HepG2 (cell line): ENCODE data around the gene PPM1G. TPM values are rescaled to one million over a fixed set of nuclear protein-coding genes. Genes with fewer than 3 reads are reported as not detected.

Source experiments
- HMG20B ChIP-seq: conservative IDR thresholded peaks from 2 replicates; pipeline ENCODE4 v1.6.1; 2016; ENCODE audit warnings: missing genetic modification reagents, missing compliant biosample characterization
- HNRNPL ChIP-seq: fragments of 200-400 bp; formaldehyde crosslinking; IDR thresholded peaks from 2 replicates; pipeline ENCODE4 v1.6.1; 2017; ENCODE audit warnings: mild to moderate bottlenecking, low read depth, low read length
- JARID2 ChIP-seq: sonication (generic); formaldehyde crosslinking; IDR thresholded peaks from 2 replicates; pipeline ENCODE4 v1.8.1; 2023; ENCODE audit warnings: missing genetic modification reagents, inconsistent platforms; ENCODE audit not compliant: insufficient replicate concordance
- MXI1 ChIP-seq: IDR thresholded peaks from 3 replicates; pipeline ENCODE4 v1.6.1; 2012; ENCODE audit warnings: low read depth, low read length, inconsistent platforms, borderline replicate concordance
- RFX5 ChIP-seq: IDR thresholded peaks from 2 replicates; pipeline ENCODE4 v1.6.1; 2011; ENCODE audit warnings: low read depth, low read length, improper control_type of control experiment
- SMARCE1 ChIP-seq: fragments of 450-650 bp; IDR thresholded peaks from 2 replicates; pipeline ENCODE4 v1.6.1; 2017; ENCODE audit warnings: borderline replicate concordance
- SP5 ChIP-seq: IDR thresholded peaks from 2 replicates; pipeline ENCODE4 v1.6.1; 2016; ENCODE audit warnings: low read depth, borderline replicate concordance
- ZMYM3 ChIP-seq: sonication (generic); formaldehyde crosslinking; IDR thresholded peaks from 2 replicates; pipeline ENCODE4 v1.5.1; 2020; ENCODE audit warnings: mild to moderate bottlenecking, missing genetic modification reagents
- ZNF282 ChIP-seq: fragments of 450-650 bp; IDR thresholded peaks from 2 replicates; pipeline ENCODE4 v1.6.1; 2018; ENCODE audit not compliant: partially characterized antibody
- ZNF550 ChIP-seq: sonication (generic); formaldehyde crosslinking; IDR thresholded peaks from 2 replicates; pipeline ENCODE4 v1.4.0; 2020; ENCODE audit warnings: mild to moderate bottlenecking, missing genetic modification reagents, borderline replicate concordance
- ZNF605 ChIP-seq: sonication (generic); formaldehyde crosslinking; IDR thresholded peaks from 2 replicates; pipeline ENCODE4 v1.8.0; 2022; ENCODE audit warnings: mild to moderate bottlenecking, missing genetic modification reagents
- polyA plus RNA-seq, 8 experiments: library from polyadenylated mRNA; depleted of rRNA in 3 of 8; stranded (reverse) in 7 of 8; unstranded in 1 of 8; fragments of >200 nt; fragmentation: Illumina TruSeq in 4 of 8; extraction: Trizol in 4 of 8; gene quantifications; 2 replicates each; pipeline versions ENCODE4 v1.2.1 to v1.2.3, GENCODE V29; 2011 to 2016; ENCODE audit warnings: low read depth in 4 of 8, missing spikeins in 1 of 8, mixed read lengths in 1 of 8; ENCODE audit not compliant: insufficient read depth in 1 of 8
- total RNA-seq, 5 experiments: library from RNA; depleted of rRNA; stranded (reverse); fragments of >200 nt; fragmentation: Illumina TruSeq; extraction: Trizol; gene quantifications; 2 replicates each; pipeline ENCODE4 v1.2.3, GENCODE V29; 2016; ENCODE audit warnings: low read depth in 1 of 5
- TF ChIP-seq, protein P1 (sequence below): sonication (generic); formaldehyde crosslinking; conservative IDR thresholded peaks from 2 replicates; pipeline ENCODE4 v1.4.0; 2020; ENCODE audit warnings: missing genetic modification reagents
- TF ChIP-seq, protein P2 (sequence below): sonication (generic); formaldehyde crosslinking; IDR thresholded peaks from 2 replicates; pipeline ENCODE4 v1.5.0; 2020; ENCODE audit warnings: missing genetic modification reagents
- TF ChIP-seq, protein P3 (sequence below): sonication (generic); formaldehyde crosslinking; IDR thresholded peaks from 2 replicates; pipeline ENCODE4 v1.4.0; 2020; ENCODE audit warnings: mild to moderate bottlenecking, missing genetic modification reagents
- TF ChIP-seq, protein P4 (sequence below): sonication (generic); formaldehyde crosslinking; IDR thresholded peaks from 2 replicates; pipeline ENCODE4 v1.8.0; 2022; ENCODE audit warnings: mild to moderate bottlenecking, missing genetic modification reagents, moderate library complexity
- TF ChIP-seq, protein P5 (sequence below): sonication (generic); formaldehyde crosslinking; IDR thresholded peaks from 2 replicates; pipeline ENCODE4 v1.5.1; 2020; ENCODE audit warnings: mild to moderate bottlenecking, missing genetic modification reagents, borderline replicate concordance
- TF ChIP-seq, protein P6 (sequence below): sonication (generic); formaldehyde crosslinking; IDR thresholded peaks from 2 replicates; pipeline ENCODE4 v1.5.0; 2020; ENCODE audit warnings: missing genetic modification reagents, mild to moderate bottlenecking, borderline replicate concordance

PPM1G gene
- total and polyA plus RNA-seq, 2 of the 13 experiments (the other 11 are each of a cell fraction or from before 2014, with no cell fraction given): 58.2 to 213 TPM

DNA sequence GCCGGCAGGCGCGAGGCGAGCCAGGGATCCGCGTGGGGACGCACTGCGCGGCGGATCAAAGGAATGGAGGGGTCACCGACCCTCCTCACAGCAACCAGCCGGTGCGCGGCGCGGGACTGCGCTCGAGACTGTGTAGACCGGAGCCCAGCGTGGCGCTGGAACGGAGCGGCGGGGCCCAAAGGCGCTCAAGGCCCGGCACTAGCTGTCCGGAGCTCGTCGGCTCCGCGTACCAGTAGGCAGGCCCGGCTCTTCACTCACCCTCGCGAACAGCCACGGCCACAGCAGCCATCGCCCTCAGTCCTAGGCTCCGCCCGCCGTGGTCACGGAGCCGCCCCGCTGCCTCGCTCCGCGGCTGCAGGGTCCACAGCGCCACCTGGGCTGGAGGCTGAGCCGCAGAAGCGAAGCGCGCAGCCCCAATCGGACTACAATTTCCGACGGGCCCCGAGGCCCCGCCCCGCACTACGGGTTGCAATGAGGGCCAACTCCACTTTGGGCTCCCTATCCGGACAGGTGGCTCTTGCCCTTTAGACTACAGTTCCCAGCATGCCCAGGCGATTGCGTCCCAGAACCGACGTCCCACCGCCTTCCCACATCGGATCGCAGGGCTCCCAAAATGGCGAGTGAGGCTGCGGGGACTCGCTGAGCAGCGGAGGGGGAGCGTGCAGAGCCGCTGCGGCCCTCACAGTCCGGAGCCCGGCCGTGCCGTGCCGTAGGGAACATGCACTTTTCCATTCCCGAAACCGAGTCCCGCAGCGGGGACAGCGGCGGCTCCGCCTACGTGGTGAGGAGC is 39.2 kb downstream of the PPM1G start, which contains the start of the genes EIF2B4 and SNX17 (continued):
- TF ChIP-seq, protein P1, sequence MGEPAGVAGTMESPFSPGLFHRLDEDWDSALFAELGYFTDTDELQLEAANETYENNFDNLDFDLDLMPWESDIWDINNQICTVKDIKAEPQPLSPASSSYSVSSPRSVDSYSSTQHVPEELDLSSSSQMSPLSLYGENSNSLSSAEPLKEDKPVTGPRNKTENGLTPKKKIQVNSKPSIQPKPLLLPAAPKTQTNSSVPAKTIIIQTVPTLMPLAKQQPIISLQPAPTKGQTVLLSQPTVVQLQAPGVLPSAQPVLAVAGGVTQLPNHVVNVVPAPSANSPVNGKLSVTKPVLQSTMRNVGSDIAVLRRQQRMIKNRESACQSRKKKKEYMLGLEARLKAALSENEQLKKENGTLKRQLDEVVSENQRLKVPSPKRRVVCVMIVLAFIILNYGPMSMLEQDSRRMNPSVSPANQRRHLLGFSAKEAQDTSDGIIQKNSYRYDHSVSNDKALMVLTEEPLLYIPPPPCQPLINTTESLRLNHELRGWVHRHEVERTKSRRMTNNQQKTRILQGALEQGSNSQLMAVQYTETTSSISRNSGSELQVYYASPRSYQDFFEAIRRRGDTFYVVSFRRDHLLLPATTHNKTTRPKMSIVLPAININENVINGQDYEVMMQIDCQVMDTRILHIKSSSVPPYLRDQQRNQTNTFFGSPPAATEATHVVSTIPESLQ (CRISPR knock-in tag): 0 out of 2 replicates have a peak, but pooled peaks have one; percentile 33
- TF ChIP-seq HNRNPL (peak; percentile 65; the same call in 1 of the 2 replicates), SP5 (CRISPR knock-in tag) (peak; percentile 68), ZMYM3 (CRISPR knock-in tag) (peak; percentile 31; the same call in 1 of the 2 replicates), ZNF605 (CRISPR knock-in tag) (peak; percentile 81), SMARCE1 (no peak), RFX5 (no peak; the same call in 1 of the 2 replicates), JARID2 (CRISPR knock-in tag) (no peak), ZNF282 (no peak), MXI1 (peak; percentile 86), HMG20B (CRISPR knock-in tag) (peak; percentile 12; the same call in 1 of the 2 replicates), ZNF550 (peak; percentile 33; the same call in 1 of the 2 replicates)
- TF ChIP-seq, protein P2, sequence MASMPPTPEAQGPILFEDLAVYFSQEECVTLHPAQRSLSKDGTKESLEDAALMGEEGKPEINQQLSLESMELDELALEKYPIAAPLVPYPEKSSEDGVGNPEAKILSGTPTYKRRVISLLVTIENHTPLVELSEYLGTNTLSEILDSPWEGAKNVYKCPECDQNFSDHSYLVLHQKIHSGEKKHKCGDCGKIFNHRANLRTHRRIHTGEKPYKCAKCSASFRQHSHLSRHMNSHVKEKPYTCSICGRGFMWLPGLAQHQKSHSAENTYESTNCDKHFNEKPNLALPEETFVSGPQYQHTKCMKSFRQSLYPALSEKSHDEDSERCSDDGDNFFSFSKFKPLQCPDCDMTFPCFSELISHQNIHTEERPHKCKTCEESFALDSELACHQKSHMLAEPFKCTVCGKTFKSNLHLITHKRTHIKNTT: 0 out of 2 replicates have a peak, but pooled peaks have one; percentile 96
- TF ChIP-seq, protein P3, sequence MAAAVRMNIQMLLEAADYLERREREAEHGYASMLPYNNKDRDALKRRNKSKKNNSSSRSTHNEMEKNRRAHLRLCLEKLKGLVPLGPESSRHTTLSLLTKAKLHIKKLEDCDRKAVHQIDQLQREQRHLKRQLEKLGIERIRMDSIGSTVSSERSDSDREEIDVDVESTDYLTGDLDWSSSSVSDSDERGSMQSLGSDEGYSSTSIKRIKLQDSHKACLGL: peak; percentile 91
- TF ChIP-seq, protein P4, sequence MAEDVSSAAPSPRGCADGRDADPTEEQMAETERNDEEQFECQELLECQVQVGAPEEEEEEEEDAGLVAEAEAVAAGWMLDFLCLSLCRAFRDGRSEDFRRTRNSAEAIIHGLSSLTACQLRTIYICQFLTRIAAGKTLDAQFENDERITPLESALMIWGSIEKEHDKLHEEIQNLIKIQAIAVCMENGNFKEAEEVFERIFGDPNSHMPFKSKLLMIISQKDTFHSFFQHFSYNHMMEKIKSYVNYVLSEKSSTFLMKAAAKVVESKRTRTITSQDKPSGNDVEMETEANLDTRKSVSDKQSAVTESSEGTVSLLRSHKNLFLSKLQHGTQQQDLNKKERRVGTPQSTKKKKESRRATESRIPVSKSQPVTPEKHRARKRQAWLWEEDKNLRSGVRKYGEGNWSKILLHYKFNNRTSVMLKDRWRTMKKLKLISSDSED (CRISPR knock-in tag): peak; percentile 76; the same call in 1 of the 2 replicates
- TF ChIP-seq, protein P5, sequence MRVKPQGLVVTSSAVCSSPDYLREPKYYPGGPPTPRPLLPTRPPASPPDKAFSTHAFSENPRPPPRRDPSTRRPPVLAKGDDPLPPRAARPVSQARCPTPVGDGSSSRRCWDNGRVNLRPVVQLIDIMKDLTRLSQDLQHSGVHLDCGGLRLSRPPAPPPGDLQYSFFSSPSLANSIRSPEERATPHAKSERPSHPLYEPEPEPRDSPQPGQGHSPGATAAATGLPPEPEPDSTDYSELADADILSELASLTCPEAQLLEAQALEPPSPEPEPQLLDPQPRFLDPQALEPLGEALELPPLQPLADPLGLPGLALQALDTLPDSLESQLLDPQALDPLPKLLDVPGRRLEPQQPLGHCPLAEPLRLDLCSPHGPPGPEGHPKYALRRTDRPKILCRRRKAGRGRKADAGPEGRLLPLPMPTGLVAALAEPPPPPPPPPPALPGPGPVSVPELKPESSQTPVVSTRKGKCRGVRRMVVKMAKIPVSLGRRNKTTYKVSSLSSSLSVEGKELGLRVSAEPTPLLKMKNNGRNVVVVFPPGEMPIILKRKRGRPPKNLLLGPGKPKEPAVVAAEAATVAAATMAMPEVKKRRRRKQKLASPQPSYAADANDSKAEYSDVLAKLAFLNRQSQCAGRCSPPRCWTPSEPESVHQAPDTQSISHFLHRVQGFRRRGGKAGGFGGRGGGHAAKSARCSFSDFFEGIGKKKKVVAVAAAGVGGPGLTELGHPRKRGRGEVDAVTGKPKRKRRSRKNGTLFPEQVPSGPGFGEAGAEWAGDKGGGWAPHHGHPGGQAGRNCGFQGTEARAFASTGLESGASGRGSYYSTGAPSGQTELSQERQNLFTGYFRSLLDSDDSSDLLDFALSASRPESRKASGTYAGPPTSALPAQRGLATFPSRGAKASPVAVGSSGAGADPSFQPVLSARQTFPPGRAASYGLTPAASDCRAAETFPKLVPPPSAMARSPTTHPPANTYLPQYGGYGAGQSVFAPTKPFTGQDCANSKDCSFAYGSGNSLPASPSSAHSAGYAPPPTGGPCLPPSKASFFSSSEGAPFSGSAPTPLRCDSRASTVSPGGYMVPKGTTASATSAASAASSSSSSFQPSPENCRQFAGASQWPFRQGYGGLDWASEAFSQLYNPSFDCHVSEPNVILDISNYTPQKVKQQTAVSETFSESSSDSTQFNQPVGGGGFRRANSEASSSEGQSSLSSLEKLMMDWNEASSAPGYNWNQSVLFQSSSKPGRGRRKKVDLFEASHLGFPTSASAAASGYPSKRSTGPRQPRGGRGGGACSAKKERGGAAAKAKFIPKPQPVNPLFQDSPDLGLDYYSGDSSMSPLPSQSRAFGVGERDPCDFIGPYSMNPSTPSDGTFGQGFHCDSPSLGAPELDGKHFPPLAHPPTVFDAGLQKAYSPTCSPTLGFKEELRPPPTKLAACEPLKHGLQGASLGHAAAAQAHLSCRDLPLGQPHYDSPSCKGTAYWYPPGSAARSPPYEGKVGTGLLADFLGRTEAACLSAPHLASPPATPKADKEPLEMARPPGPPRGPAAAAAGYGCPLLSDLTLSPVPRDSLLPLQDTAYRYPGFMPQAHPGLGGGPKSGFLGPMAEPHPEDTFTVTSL (CRISPR knock-in tag): no peak
- TF ChIP-seq, protein P6, sequence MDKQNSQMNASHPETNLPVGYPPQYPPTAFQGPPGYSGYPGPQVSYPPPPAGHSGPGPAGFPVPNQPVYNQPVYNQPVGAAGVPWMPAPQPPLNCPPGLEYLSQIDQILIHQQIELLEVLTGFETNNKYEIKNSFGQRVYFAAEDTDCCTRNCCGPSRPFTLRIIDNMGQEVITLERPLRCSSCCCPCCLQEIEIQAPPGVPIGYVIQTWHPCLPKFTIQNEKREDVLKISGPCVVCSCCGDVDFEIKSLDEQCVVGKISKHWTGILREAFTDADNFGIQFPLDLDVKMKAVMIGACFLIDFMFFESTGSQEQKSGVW (CRISPR knock-in tag): peak; percentile 25; the same call in 1 of the 2 replicates
